Endothelial cell of umbilical vein (primary cell): ENCODE results near the gene EIF2S3B. TPM values are rescaled to one million over a fixed set of nuclear protein-coding genes. Genes with fewer than 3 reads are reported as not detected.

Experiments
- BruUV-seq: library from RNA; stranded (reverse); fragments of 400-500 nt; replicated peaks from 2 replicates; lab custom pipeline; 2021; lab: Mats Ljungman, UMichigan
- CTCF ChIA-PET: fragments of 300-600, 350-600 bp; sonication (Branson Sonifier 250); formaldehyde crosslinking; loops from one replicate; lab custom pipeline; 2021; ENCODE audit warnings: antibody characterized with exemption, inconsistent platforms; lab: Charles Lee
- POLR2A ChIA-PET: fragments of 300-600, 350-600 bp; sonication (Branson Sonifier 250); formaldehyde crosslinking; loops from one replicate; lab custom pipeline; 2021; ENCODE audit warnings: antibody characterized with exemption, inconsistent platforms; lab: Charles Lee
- DNase-seq: peaks from one replicate; pipeline ENCODE4 v3.0.0-alpha.2; 2011; ENCODE audit warnings: low read depth, low spot score
- FAIRE-seq: peaks from 2 replicates; lab custom pipeline; 2011; peaks lifted over from hg19 to GRCh38; lab: Jason Lieb, UNC
- H2AFZ ChIP-seq: 2 replicates; pipeline ENCODE4 v1.6.0; 2012; ENCODE audit warnings: low read depth, low read length, control low read depth, inconsistent platforms
- H3K27ac ChIP-seq: 2 replicates; pipeline ENCODE4 v1.5.1; 2011; ENCODE audit warnings: low read depth, mild to moderate bottlenecking, control low read depth, low read length, moderate library complexity; ENCODE audit not compliant: insufficient read depth
- H3K27me3 ChIP-seq, 2 experiments: 2 replicates each; pipeline versions ENCODE4 v1.6.0 to v1.6.1; 2011; ENCODE audit warnings: low read length in 2 of 2, mixed read lengths in 1 of 2; ENCODE audit not compliant: control insufficient read depth in 2 of 2, insufficient read depth in 2 of 2
- H3K36me3 ChIP-seq, 2 experiments: 2 replicates in 1 of 2; 3 replicates in 1 of 2; pipeline ENCODE4 v1.5.1; 2011; ENCODE audit warnings: low read length in 2 of 2, mild to moderate bottlenecking in 1 of 2, moderate library complexity in 1 of 2; ENCODE audit not compliant: control insufficient read depth in 2 of 2, insufficient read depth in 2 of 2; ENCODE audit errors: extremely low read depth in 1 of 2
- H3K4me1 ChIP-seq: 3 replicates; pipeline ENCODE4 v1.5.1; 2011; ENCODE audit warnings: mild to moderate bottlenecking, low read length; ENCODE audit not compliant: control insufficient read depth, insufficient read depth; ENCODE audit errors: extremely low read depth
- H3K4me2 ChIP-seq: 2 replicates; pipeline ENCODE4 v1.6.1; 2011; ENCODE audit warnings: low read length, control low read depth, mixed read lengths; ENCODE audit not compliant: insufficient read depth
- H3K4me3 ChIP-seq, 3 experiments: fragments of 200-600 bp in 1 of 3; sonication (generic), shearing (Covaris generic) in 1 of 3; replicated peaks in 1 of 3; 2 replicates each; pipeline ENCODE4 v1.5.1; 2011 to 2016; ENCODE audit warnings: control low read depth in 3 of 3, low read length in 3 of 3, mild to moderate bottlenecking in 2 of 3, inconsistent platforms in 1 of 3, low read depth in 1 of 3, moderate library complexity in 1 of 3; ENCODE audit not compliant: insufficient read depth in 1 of 3
- H3K79me2 ChIP-seq: 2 replicates; pipeline ENCODE4 v1.6.0; 2012; ENCODE audit warnings: low read length, inconsistent platforms; ENCODE audit not compliant: control insufficient read depth, insufficient read depth
- H3K9ac ChIP-seq: replicated peaks from 2 replicates; pipeline ENCODE3; 2011; ENCODE audit warnings: low read length, control low read depth; ENCODE audit not compliant: insufficient read depth; ENCODE audit errors: extremely low read depth
- H3K9me1 ChIP-seq: replicated peaks from 3 replicates; pipeline ENCODE4 v1.6.0; 2011; ENCODE audit warnings: mild to moderate bottlenecking, low read length; ENCODE audit not compliant: control insufficient read depth, insufficient read depth; ENCODE audit errors: extremely low read depth
- H3K9me3 ChIP-seq: replicated peaks from 2 replicates; pipeline ENCODE4 v1.5.1; 2012; ENCODE audit warnings: low read length, inconsistent platforms; ENCODE audit not compliant: control insufficient read depth, insufficient read depth
- H4K20me1 ChIP-seq: replicated peaks from 2 replicates; pipeline ENCODE3; 2011; ENCODE audit warnings: mild to moderate bottlenecking, low read length; ENCODE audit not compliant: control insufficient read depth, insufficient read depth; ENCODE audit errors: extremely low read depth
- EZH2 ChIP-seq: IDR thresholded peaks from 2 replicates; pipeline ENCODE4 v1.6.1; 2012; ENCODE audit warnings: borderline replicate concordance, low read depth, mild to moderate bottlenecking, moderate library complexity, low read length, inconsistent platforms; ENCODE audit not compliant: severe bottlenecking
- FOS ChIP-seq: IDR thresholded peaks from 2 replicates; pipeline ENCODE4 v1.6.1; 2011; ENCODE audit warnings: mild to moderate bottlenecking, low read length, moderate library complexity, borderline replicate concordance; ENCODE audit not compliant: insufficient read depth
- GATA2 ChIP-seq: IDR thresholded peaks from 2 replicates; pipeline ENCODE4 v1.7.0; 2011; ENCODE audit warnings: low read depth, mild to moderate bottlenecking, moderate library complexity, mixed read lengths, low read length; ENCODE audit not compliant: insufficient read length, insufficient read depth
- JUN ChIP-seq: IDR thresholded peaks from 2 replicates; pipeline ENCODE4 v1.6.1; 2011; ENCODE audit warnings: borderline replicate concordance, low read depth; ENCODE audit not compliant: insufficient read length, insufficient read depth
- MYC ChIP-seq: IDR thresholded peaks from one replicate; pipeline ENCODE4 v1.6.1; 2011; ENCODE audit warnings: mild to moderate bottlenecking, low read depth, low read length
- POLR2A ChIP-seq: IDR thresholded peaks from 2 replicates; pipeline ENCODE4 v1.6.1; 2012; ENCODE audit warnings: low read depth, mild to moderate bottlenecking, control low read depth, low read length
- POLR2AphosphoS5 ChIP-seq: IDR thresholded peaks from 2 replicates; pipeline ENCODE4 v1.6.1; 2012; ENCODE audit warnings: low read depth, mild to moderate bottlenecking, control low read depth, low read length, moderate library complexity; ENCODE audit not compliant: insufficient read depth
- dilution Hi-C: fragments of 300-500 bp; cut with MboI; formaldehyde crosslinking; loops from one replicate; pipeline ENCODE4 v1.15.0; 2019; ENCODE audit warnings: low sequenced_read_pairs; ENCODE audit not compliant: extremely low pct_ligation_motif_present
- intact Hi-C: fragments of 100-400 bp; cut with micrococcal nuclease; formaldehyde crosslinking; loops from one replicate; pipeline ENCODE4 v1.10.0; 2022
- polyA plus RNA-seq, 4 experiments: library from polyadenylated mRNA; depleted of rRNA in 3 of 4; stranded (reverse) in 3 of 4; unstranded in 1 of 4; fragments of >200 nt; gene quantifications; 2 replicates each; pipeline versions ENCODE4 v1.2.1 to v1.2.3, GENCODE V29; 2011 to 2012; ENCODE audit warnings: missing spikeins in 1 of 4
- total RNA-seq: library from RNA; stranded (reverse); gene quantifications from 2 replicates; pipeline ENCODE4 v1.2.3, GENCODE V29; 2021
- TF ChIP-seq, protein P1 (sequence below), 2 donors: IDR thresholded peaks; 1 replicate in 1 of 2; 2 replicates in 1 of 2; pipeline ENCODE4 v1.5.1; 2011; ENCODE audit warnings: low read length in 2 of 2, mild to moderate bottlenecking in 2 of 2, moderate library complexity in 2 of 2, control low read depth in 1 of 2, inconsistent platforms in 1 of 2, low read depth in 1 of 2; ENCODE audit not compliant: insufficient read depth in 1 of 2; ENCODE audit errors: extremely low read depth in 1 of 2
- TF ChIP-seq, protein P2 (sequence below): IDR thresholded peaks from 2 replicates; pipeline ENCODE4 v1.6.1; 2011; ENCODE audit not compliant: insufficient read depth, insufficient read length

Gene EIF2S3B
- total and polyA plus RNA-seq, 2 donors (not counting 3 experiments of a cell fraction or from before 2014, with no cell fraction given), result 0.21 to 0.55 TPM

DNA sequence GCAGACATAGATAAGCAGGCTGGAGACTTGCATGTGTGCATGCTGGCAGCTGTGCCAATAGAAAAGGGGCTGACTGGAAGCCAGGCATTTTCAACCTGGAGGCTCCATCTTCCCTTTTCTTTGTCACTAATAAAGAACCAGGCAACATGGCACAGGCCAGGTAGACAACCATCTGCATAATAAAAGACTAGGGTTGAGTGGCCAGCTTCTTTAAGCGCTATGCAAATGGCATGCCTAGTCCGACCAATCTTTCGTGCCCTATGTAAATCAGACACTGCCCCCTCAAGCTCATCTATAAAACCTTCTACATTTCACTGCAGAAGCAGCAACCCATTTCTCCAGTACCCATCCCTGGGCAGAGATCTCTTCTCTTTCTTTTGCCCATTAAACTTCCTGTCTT, 47.9 kb upstream of the EIF2S3B start:
- DNase-seq (no peak), FAIRE-seq (no peak)
- dilution Hi-C loops, result no loop called here
- no TSS peak for BruUV-seq
- no peak overlapping the region for H3K9ac ChIP-seq
- H3K79me2 ChIP-seq, result no peaks in the 10 kb centered on the region
- ChIA-PET CTCF (interaction anchor here (0.6 kb wide), 1 partner anchor 181 kb away, joined by 3 read pairs; no protein-coding TSS in a partner anchor), POLR2A (no interaction called here)
- TF ChIP-seq JUN (no peak), FOS (no peak), EZH2 (no peak), POLR2A (no peak), POLR2AphosphoS5 (no peak), GATA2 (no peak), MYC (no peak)
- TF ChIP-seq, protein P1, sequence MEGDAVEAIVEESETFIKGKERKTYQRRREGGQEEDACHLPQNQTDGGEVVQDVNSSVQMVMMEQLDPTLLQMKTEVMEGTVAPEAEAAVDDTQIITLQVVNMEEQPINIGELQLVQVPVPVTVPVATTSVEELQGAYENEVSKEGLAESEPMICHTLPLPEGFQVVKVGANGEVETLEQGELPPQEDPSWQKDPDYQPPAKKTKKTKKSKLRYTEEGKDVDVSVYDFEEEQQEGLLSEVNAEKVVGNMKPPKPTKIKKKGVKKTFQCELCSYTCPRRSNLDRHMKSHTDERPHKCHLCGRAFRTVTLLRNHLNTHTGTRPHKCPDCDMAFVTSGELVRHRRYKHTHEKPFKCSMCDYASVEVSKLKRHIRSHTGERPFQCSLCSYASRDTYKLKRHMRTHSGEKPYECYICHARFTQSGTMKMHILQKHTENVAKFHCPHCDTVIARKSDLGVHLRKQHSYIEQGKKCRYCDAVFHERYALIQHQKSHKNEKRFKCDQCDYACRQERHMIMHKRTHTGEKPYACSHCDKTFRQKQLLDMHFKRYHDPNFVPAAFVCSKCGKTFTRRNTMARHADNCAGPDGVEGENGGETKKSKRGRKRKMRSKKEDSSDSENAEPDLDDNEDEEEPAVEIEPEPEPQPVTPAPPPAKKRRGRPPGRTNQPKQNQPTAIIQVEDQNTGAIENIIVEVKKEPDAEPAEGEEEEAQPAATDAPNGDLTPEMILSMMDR (IDR thresholded peaks at IDR 0.05; ENCODE audit: extremely low read depth in 1 of 2, insufficient read depth in 1 of 2, low read depth in 1 of 2, low read length in 2 of 2), result no peak
- TF ChIP-seq, protein P2, sequence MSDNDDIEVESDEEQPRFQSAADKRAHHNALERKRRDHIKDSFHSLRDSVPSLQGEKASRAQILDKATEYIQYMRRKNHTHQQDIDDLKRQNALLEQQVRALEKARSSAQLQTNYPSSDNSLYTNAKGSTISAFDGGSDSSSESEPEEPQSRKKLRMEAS, result no peak
- no peaks in the 10 kb centered on the region for H3K36me3 ChIP-seq
- no peaks in the 10 kb centered on the region for H3K4me1 ChIP-seq
- no peak overlapping the region for H3K4me3 ChIP-seq
- H3K4me2 ChIP-seq, result no peak overlapping the region
- H4K20me1 ChIP-seq, result no peaks in the 10 kb centered on the region
- no peak overlapping the region for H3K27ac ChIP-seq
- intact Hi-C loops, result no loop called here
- H2AFZ ChIP-seq, result no peak overlapping the region
- no peaks in the 10 kb centered on the region for H3K9me1 ChIP-seq
- no peaks in the 10 kb centered on the region for H3K9me3 ChIP-seq
- H3K27me3 ChIP-seq, result peaks cover 0 to 6% of the 10 kb centered on the region in 2 experiments
